AG10803 (cell line): ENCODE measurements around the gene IL34.

ENCODE experiments used
- DNase-seq: peaks from one replicate; pipeline ENCODE4 v3.0.0; 2010; ENCODE audit warnings: low read depth
- H3K4me3 ChIP-seq: 2 replicates; pipeline ENCODE4 v1.5.1; 2011; ENCODE audit warnings: mild to moderate bottlenecking, low read length, control low read depth
- TF ChIP-seq, protein P1 (sequence below): conservative IDR thresholded peaks from 2 replicates; pipeline ENCODE4 v1.5.1; 2011; ENCODE audit warnings: mild to moderate bottlenecking, low read length, control low read depth, inconsistent platforms

IL34 gene

DNA sequence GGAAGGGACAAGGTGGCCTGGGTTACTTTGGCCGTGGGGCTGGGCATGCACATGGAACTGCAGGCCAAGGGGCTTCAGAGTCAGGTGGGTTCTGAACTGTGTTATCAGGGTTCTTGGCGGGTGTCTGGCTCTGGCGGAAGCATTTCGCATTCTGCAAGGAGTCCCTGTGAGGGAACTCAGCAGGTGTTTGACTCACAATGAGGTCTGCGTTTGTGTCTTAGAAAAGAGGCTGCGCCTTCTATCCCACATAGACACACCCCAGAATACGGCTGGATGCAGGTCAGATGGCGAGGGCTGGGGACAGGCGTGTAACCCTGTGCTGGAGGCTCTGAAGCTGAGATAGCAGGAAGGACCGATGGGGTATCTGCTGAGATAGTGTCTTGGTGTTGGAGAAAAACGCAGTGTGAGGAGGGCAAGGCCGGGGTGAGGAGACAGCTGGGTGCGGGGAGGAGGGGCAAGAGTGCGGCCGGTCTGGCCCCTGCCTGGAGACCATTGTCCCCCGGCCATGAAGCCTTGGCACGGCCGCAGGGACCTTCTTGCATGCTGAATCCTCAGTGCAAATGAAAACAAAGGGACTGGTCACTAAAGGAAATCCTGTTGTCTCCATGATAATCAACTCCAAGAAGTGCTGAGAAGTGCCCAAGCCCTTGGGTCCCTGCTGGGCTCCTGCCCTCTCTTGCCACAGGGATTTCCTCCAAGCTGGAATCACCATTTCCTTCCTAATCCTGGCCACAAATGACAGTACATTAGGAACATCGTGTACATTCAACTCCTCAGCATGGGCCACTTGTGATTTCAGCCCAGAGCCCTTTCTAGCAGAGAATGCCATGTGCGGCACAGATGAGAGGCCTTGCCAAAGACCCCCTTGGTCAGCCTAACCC, 62.2 kb downstream of the IL34 start:
- DNase-seq = no peak
- TF ChIP-seq, protein P1, sequence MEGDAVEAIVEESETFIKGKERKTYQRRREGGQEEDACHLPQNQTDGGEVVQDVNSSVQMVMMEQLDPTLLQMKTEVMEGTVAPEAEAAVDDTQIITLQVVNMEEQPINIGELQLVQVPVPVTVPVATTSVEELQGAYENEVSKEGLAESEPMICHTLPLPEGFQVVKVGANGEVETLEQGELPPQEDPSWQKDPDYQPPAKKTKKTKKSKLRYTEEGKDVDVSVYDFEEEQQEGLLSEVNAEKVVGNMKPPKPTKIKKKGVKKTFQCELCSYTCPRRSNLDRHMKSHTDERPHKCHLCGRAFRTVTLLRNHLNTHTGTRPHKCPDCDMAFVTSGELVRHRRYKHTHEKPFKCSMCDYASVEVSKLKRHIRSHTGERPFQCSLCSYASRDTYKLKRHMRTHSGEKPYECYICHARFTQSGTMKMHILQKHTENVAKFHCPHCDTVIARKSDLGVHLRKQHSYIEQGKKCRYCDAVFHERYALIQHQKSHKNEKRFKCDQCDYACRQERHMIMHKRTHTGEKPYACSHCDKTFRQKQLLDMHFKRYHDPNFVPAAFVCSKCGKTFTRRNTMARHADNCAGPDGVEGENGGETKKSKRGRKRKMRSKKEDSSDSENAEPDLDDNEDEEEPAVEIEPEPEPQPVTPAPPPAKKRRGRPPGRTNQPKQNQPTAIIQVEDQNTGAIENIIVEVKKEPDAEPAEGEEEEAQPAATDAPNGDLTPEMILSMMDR = no peak
- no peak overlapping the region for H3K4me3 ChIP-seq

- TF ChIP-seq, protein P1 = no peak
- H3K4me3 ChIP-seq = no peak overlapping the region
- DNase-seq = no peak
These were observed 63.1 kb downstream of the IL34 start for GRCh38 chr16:70709457-70709856.

GRCh38 chr16:70709942-70710341, 63.6 kb downstream of the IL34 start:
- TF ChIP-seq, protein P1 = no peak
- no peak for DNase-seq
- H3K4me3 ChIP-seq = no peak overlapping the region
